ENCODE data around the gene LEMD2.

LEMD2 gene

GRCh38 chr6:33757906-33758305 lies 31.0 kb downstream of the LEMD2 start:
- Histone ChIP-seq H3K4me1 (ENCODE audit: control insufficient read depth, low read depth, low read length) (no peaks in the 10 kb centered on the region), H3K27me3 (ENCODE audit: control insufficient read depth, insufficient read depth, low read length) (no peaks in the 10 kb centered on the region), H3K9me3 (ENCODE audit: control insufficient read depth, low read depth, low read length) (no peaks in the 10 kb centered on the region), H3K9ac (ENCODE audit: low read length) (no peak overlapping the region), H3K36me3 (ENCODE audit: control insufficient read depth, low read depth, low read length) (no peaks in the 10 kb centered on the region), H3K27ac (ENCODE audit: low read length) (no peak overlapping the region), H3K4me3 (ENCODE audit: low read length) (no peak overlapping the region)

GRCh38 chr6:33757113-33757512 lies 31.8 kb downstream of the LEMD2 start:
- Histone ChIP-seq H3K9ac (ENCODE audit: low read length) (no peak overlapping the region), H3K27me3 (ENCODE audit: control insufficient read depth, insufficient read depth, low read length) (no peaks in the 10 kb centered on the region), H3K4me1 (ENCODE audit: control insufficient read depth, low read depth, low read length) (no peaks in the 10 kb centered on the region), H3K36me3 (ENCODE audit: control insufficient read depth, low read depth, low read length) (no peaks in the 10 kb centered on the region), H3K27ac (ENCODE audit: low read length) (no peak overlapping the region), H3K4me3 (ENCODE audit: low read length) (no peak overlapping the region), H3K9me3 (ENCODE audit: control insufficient read depth, low read depth, low read length) (no peaks in the 10 kb centered on the region)

GRCh38 chr6:33756211-33756954 lies 32.5 kb downstream of the LEMD2 start:
- Histone ChIP-seq H3K4me3 (ENCODE audit: low read length) (no peak overlapping the region), H3K9me3 (ENCODE audit: control insufficient read depth, low read depth, low read length) (no peaks in the 10 kb centered on the region), H3K36me3 (ENCODE audit: control insufficient read depth, low read depth, low read length) (no peaks in the 10 kb centered on the region), H3K4me1 (ENCODE audit: control insufficient read depth, low read depth, low read length) (no peaks in the 10 kb centered on the region), H3K9ac (ENCODE audit: low read length) (no peak overlapping the region), H3K27ac (ENCODE audit: low read length) (no peak overlapping the region), H3K27me3 (ENCODE audit: control insufficient read depth, insufficient read depth, low read length) (no peaks in the 10 kb centered on the region)

- Histone ChIP-seq H3K9me3 (ENCODE audit: control insufficient read depth, low read depth, low read length) (no peaks in the 10 kb centered on the region), H3K4me1 (ENCODE audit: control insufficient read depth, low read depth, low read length) (no peaks in the 10 kb centered on the region), H3K27ac (ENCODE audit: low read length) (no peak overlapping the region), H3K9ac (ENCODE audit: low read length) (no peak overlapping the region), H3K27me3 (ENCODE audit: control insufficient read depth, insufficient read depth, low read length) (no peaks in the 10 kb centered on the region), H3K36me3 (ENCODE audit: control insufficient read depth, low read depth, low read length) (no peaks in the 10 kb centered on the region), H3K4me3 (ENCODE audit: low read length) (no peak overlapping the region)
These were observed 33.7 kb downstream of the LEMD2 start for GRCh38 chr6:33755070-33755869.

GRCh38 chr6:33754222-33754621 lies 34.7 kb downstream of the LEMD2 start:
- Histone ChIP-seq H3K9ac (ENCODE audit: low read length) (no peak overlapping the region), H3K27me3 (ENCODE audit: control insufficient read depth, insufficient read depth, low read length) (no peaks in the 10 kb centered on the region), H3K36me3 (ENCODE audit: control insufficient read depth, low read depth, low read length) (no peaks in the 10 kb centered on the region), H3K9me3 (ENCODE audit: control insufficient read depth, low read depth, low read length) (no peaks in the 10 kb centered on the region), H3K4me1 (ENCODE audit: control insufficient read depth, low read depth, low read length) (peaks cover under 1% of the 10 kb centered on the region), H3K27ac (ENCODE audit: low read length) (no peak overlapping the region), H3K4me3 (ENCODE audit: low read length) (no peak overlapping the region)

- Histone ChIP-seq H3K9me3 (ENCODE audit: control insufficient read depth, low read depth, low read length) (no peaks in the 10 kb centered on the region), H3K27me3 (ENCODE audit: control insufficient read depth, insufficient read depth, low read length) (no peaks in the 10 kb centered on the region), H3K4me3 (ENCODE audit: low read length) (no peak overlapping the region), H3K27ac (ENCODE audit: low read length) (no peak overlapping the region), H3K9ac (ENCODE audit: low read length) (no peak overlapping the region), H3K36me3 (ENCODE audit: control insufficient read depth, low read depth, low read length) (no peaks in the 10 kb centered on the region), H3K4me1 (ENCODE audit: control insufficient read depth, low read depth, low read length) (peaks cover 11% of the 10 kb centered on the region)
These were observed 36.3 kb downstream of the LEMD2 start for GRCh38 chr6:33752646-33753015.

- H3K4me3 ChIP-seq (ENCODE audit: low read length): no peak overlapping the region
- H3K36me3 ChIP-seq (ENCODE audit: control insufficient read depth, low read depth, low read length): no peaks in the 10 kb centered on the region
- H3K4me1 ChIP-seq (ENCODE audit: control insufficient read depth, low read depth, low read length): peaks cover 15% of the 10 kb centered on the region
- no peak overlapping the region for H3K27ac ChIP-seq (ENCODE audit: low read length)
- no peaks in the 10 kb centered on the region for H3K27me3 ChIP-seq (ENCODE audit: control insufficient read depth, insufficient read depth, low read length)
- H3K9me3 ChIP-seq (ENCODE audit: control insufficient read depth, low read depth, low read length): no peaks in the 10 kb centered on the region
- no peak overlapping the region for H3K9ac ChIP-seq (ENCODE audit: low read length)
These were observed 36.9 kb downstream of the LEMD2 start for GRCh38 chr6:33751771-33752645.

- Histone ChIP-seq H3K9ac (ENCODE audit: low read length) (no peak overlapping the region), H3K4me1 (ENCODE audit: control insufficient read depth, low read depth, low read length) (peaks cover 31% of the 10 kb centered on the region), H3K27ac (ENCODE audit: low read length) (no peak overlapping the region), H3K27me3 (ENCODE audit: control insufficient read depth, insufficient read depth, low read length) (no peaks in the 10 kb centered on the region), H3K36me3 (ENCODE audit: control insufficient read depth, low read depth, low read length) (no peaks in the 10 kb centered on the region), H3K4me3 (ENCODE audit: low read length) (no peak overlapping the region), H3K9me3 (ENCODE audit: control insufficient read depth, low read depth, low read length) (no peaks in the 10 kb centered on the region)
These were observed 38.5 kb downstream of the LEMD2 start for GRCh38 chr6:33750244-33750991.

GRCh38 chr6:33749401-33749800 lies 39.5 kb downstream of the LEMD2 start:
- H3K4me1 ChIP-seq (ENCODE audit: control insufficient read depth, low read depth, low read length): peaks cover 37% of the 10 kb centered on the region
- no peaks in the 10 kb centered on the region for H3K9me3 ChIP-seq (ENCODE audit: control insufficient read depth, low read depth, low read length)
- H3K27me3 ChIP-seq (ENCODE audit: control insufficient read depth, insufficient read depth, low read length): no peaks in the 10 kb centered on the region
- no peaks in the 10 kb centered on the region for H3K36me3 ChIP-seq (ENCODE audit: control insufficient read depth, low read depth, low read length)
- no peak overlapping the region for H3K9ac ChIP-seq (ENCODE audit: low read length)
- no peak overlapping the region for H3K4me3 ChIP-seq (ENCODE audit: low read length)
- H3K27ac ChIP-seq (ENCODE audit: low read length): no peak overlapping the region

GRCh38 chr6:33748841-33749240 lies 40.1 kb downstream of the LEMD2 start:
- no peaks in the 10 kb centered on the region for H3K36me3 ChIP-seq (ENCODE audit: control insufficient read depth, low read depth, low read length)
- H3K4me3 ChIP-seq (ENCODE audit: low read length): no peak overlapping the region
- no peak overlapping the region for H3K9ac ChIP-seq (ENCODE audit: low read length)
- H3K27ac ChIP-seq (ENCODE audit: low read length): no peak overlapping the region
- H3K27me3 ChIP-seq (ENCODE audit: control insufficient read depth, insufficient read depth, low read length): no peaks in the 10 kb centered on the region
- no peaks in the 10 kb centered on the region for H3K9me3 ChIP-seq (ENCODE audit: control insufficient read depth, low read depth, low read length)
- peaks cover 37% of the 10 kb centered on the region for H3K4me1 ChIP-seq (ENCODE audit: control insufficient read depth, low read depth, low read length)

- H3K9me3 ChIP-seq (ENCODE audit: control insufficient read depth, low read depth, low read length): no peaks in the 10 kb centered on the region
- no peak overlapping the region for H3K9ac ChIP-seq (ENCODE audit: low read length)
- H3K27me3 ChIP-seq (ENCODE audit: control insufficient read depth, insufficient read depth, low read length): no peaks in the 10 kb centered on the region
- H3K27ac ChIP-seq (ENCODE audit: low read length): no peak overlapping the region
- H3K4me1 ChIP-seq (ENCODE audit: control insufficient read depth, low read depth, low read length): peaks cover 37% of the 10 kb centered on the region
- no peaks in the 10 kb centered on the region for H3K36me3 ChIP-seq (ENCODE audit: control insufficient read depth, low read depth, low read length)
- no peak overlapping the region for H3K4me3 ChIP-seq (ENCODE audit: low read length)
These were observed 41.1 kb downstream of the LEMD2 start for GRCh38 chr6:33747823-33748222.

Measured in iPS-18a (cell line).